GM12892 (cell line): ENCODE data around the gene PBX1.

Experiments
- POLR2A ChIP-seq: IDR thresholded peaks from 2 replicates; pipeline ENCODE4 v1.6.1; 2011; ENCODE audit warnings: low read depth, low read length, control low read depth
- POLR2AphosphoS5 ChIP-seq: IDR thresholded peaks from 2 replicates; pipeline ENCODE4 v1.6.1; 2011; ENCODE audit warnings: low read depth, low read length, control low read depth

DNA sequence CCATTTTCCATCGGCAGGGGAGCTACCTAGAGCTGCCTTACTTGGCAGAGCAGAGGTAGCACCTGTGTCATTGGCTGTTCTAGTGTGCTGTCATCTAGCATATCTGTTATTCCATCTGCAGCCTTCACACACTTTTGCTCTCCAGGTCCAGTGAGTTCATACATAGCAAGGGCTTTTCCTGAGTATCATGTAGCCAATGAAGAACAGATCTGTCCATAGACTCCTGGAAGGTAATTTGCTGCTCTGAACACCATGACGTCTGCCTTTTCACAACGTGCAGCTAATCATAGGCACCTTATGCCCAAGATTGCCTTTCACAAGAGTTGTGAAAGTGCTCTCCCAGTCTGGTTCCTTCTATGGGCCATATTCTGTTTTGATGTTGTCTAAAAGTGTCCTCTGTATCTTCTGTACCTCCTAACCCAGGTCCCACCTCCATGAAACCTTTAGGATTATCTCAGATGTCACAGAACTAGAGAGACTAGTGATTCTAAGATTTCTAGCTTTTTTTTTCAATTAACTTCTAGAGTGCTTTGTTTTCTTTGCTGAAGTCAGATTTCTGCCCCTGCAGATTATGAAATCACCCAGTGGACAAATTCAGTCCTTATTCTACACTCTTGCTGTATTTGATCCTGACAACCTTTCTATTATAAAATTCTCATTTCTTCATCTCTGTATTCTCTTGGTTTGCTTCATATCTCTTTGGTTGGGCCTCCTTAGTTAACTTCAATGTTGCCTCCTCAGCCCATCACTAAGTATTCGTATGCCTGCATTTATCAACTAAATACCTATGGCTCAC, 134.8 kb downstream of the PBX1 start:
- TF ChIP-seq POLR2AphosphoS5 (no peak), POLR2A (no peak)
